ENCODE data around the gene TREX2. TPM values are rescaled to one million over a fixed set of nuclear protein-coding genes. Genes with fewer than 3 reads are reported as not detected.
A peak's percentile ranks its signal among the peaks of the same experiment; 100 is the strongest.

Gene TREX2
- total RNA-seq, 1 experiment from 2014 or later: 1.8 TPM

DNA sequence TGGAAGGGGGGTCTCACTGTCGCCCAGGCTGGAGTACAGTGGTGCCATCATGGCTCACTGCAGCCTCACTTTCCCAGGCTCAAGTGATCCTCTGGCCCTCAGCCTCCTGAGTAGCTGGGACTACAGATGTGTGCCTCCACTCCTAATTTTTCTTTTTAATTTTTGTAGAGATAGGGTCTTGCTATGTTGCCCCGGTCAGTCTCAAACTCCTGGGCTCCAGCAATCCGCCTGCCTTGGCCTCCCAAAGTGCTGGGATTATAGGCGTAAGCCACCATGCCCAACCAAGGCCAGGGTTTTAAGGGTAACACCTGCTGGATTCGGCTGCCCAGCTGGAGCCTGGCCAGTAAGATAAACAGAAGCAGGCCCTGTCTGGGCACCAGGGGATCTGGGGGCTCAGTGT is 3.4 kb downstream of the TREX2 start:
- Histone ChIP-seq H3K27me3 (ENCODE audit: control insufficient read depth, insufficient read depth, low read length) (no peaks in the 10 kb centered on the region), H3K36me3 (replicated peaks; ENCODE audit: control insufficient read depth, insufficient read depth, low read length) (no peaks in the 10 kb centered on the region), H3K4me3 (ENCODE audit: insufficient read depth, low read depth, low read length) (no peak overlapping the region)
- no peak for DNase-seq

DNA sequence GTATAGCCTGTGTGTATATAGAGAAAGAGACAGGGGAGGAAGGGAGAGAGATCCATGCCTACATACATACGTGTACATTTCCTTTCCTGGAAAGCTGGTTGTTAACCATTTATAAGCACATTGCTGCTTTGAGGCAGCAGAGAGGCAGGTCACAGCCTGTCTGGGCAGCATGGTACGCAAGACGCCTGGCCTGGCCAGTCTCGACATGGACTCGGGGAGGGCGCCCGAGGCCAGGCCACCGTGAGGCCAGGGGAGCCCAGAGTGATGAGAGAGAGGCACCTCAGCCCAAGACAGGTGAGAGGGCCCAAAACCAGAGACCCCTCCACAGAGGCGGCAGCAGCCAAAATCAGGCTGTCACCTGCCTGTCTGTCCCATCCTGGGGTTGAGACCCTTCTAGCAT is 3.9 kb downstream of the TREX2 start:
- DNase-seq: no peak
- no peaks in the 10 kb centered on the region for H3K27me3 ChIP-seq (ENCODE audit: control insufficient read depth, insufficient read depth, low read length)
- H3K4me3 ChIP-seq (ENCODE audit: insufficient read depth, low read depth, low read length): no peak overlapping the region
- no peaks in the 10 kb centered on the region for H3K36me3 ChIP-seq (replicated peaks; ENCODE audit: control insufficient read depth, insufficient read depth, low read length)

DNA sequence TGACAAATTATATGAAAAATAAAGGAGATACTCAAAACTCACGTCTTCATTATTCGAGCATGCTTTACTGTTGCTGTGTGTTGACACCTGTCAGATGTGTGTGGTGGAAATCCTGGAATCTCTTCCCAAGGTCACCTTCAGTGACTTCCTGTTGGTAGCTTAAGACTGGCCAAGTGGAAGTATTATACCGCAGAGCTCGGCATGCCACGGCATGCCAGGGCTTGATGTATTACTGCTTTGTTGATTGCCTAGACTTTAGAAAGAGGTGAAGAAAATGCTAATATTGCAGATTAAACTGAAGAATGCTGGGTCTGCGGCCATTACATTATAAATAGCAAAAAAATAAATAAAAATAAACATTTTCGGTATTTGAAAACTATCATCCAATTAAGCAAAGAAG is 4.6 kb downstream of the TREX2 start:
- Histone ChIP-seq H3K4me3 (ENCODE audit: insufficient read depth, low read depth, low read length) (no peak overlapping the region), H3K27me3 (ENCODE audit: control insufficient read depth, insufficient read depth, low read length) (no peaks in the 10 kb centered on the region), H3K36me3 (replicated peaks; ENCODE audit: control insufficient read depth, insufficient read depth, low read length) (no peaks in the 10 kb centered on the region)
- DNase-seq: no peak

GRCh38 chrX:153440556-153441135 is 5.2 kb downstream of the TREX2 start:
- Histone ChIP-seq H3K36me3 (replicated peaks; ENCODE audit: control insufficient read depth, insufficient read depth, low read length) (no peaks in the 10 kb centered on the region), H3K27me3 (ENCODE audit: control insufficient read depth, insufficient read depth, low read length) (no peaks in the 10 kb centered on the region)
- DNase-seq: no peak

GRCh38 chrX:153439977-153440376 is 5.9 kb downstream of the TREX2 start:
- Histone ChIP-seq H3K36me3 (replicated peaks; ENCODE audit: control insufficient read depth, insufficient read depth, low read length) (no peaks in the 10 kb centered on the region), H3K27me3 (ENCODE audit: control insufficient read depth, insufficient read depth, low read length) (no peaks in the 10 kb centered on the region), H3K4me3 (ENCODE audit: insufficient read depth, low read depth, low read length) (no peak overlapping the region)
- no peak for DNase-seq

More at GRCh38 chrX:153440556-153441135, 5.2 kb downstream of the TREX2 start:
- no peak overlapping the region for H3K4me3 ChIP-seq (ENCODE audit: insufficient read depth, low read depth, low read length)

- no peak overlapping the region for H3K4me3 ChIP-seq (ENCODE audit: insufficient read depth, low read depth, low read length)
- no peaks in the 10 kb centered on the region for H3K27me3 ChIP-seq (ENCODE audit: control insufficient read depth, insufficient read depth, low read length)
- peak; percentile 71 for DNase-seq
- H3K36me3 ChIP-seq (replicated peaks; ENCODE audit: control insufficient read depth, insufficient read depth, low read length): no peaks in the 10 kb centered on the region
Measured at GRCh38 chrX:153438532-153438931, 7.3 kb downstream of the TREX2 start.

- no peak overlapping the region for H3K4me3 ChIP-seq (ENCODE audit: insufficient read depth, low read depth, low read length)
- no peaks in the 10 kb centered on the region for H3K36me3 ChIP-seq (replicated peaks; ENCODE audit: control insufficient read depth, insufficient read depth, low read length)
- no peaks in the 10 kb centered on the region for H3K27me3 ChIP-seq (ENCODE audit: control insufficient read depth, insufficient read depth, low read length)
- no peak for DNase-seq
Measured at GRCh38 chrX:153435845-153436244, 10.0 kb downstream of the TREX2 start.

GRCh38 chrX:153434801-153435200 is 11.1 kb downstream of the TREX2 start:
- Histone ChIP-seq H3K36me3 (replicated peaks; ENCODE audit: control insufficient read depth, insufficient read depth, low read length) (no peaks in the 10 kb centered on the region), H3K27me3 (ENCODE audit: control insufficient read depth, insufficient read depth, low read length) (no peaks in the 10 kb centered on the region), H3K4me3 (ENCODE audit: insufficient read depth, low read depth, low read length) (no peak overlapping the region)
- DNase-seq: no peak

GRCh38 chrX:153433781-153434285 is 12.0 kb downstream of the TREX2 start:
- Histone ChIP-seq H3K36me3 (replicated peaks; ENCODE audit: control insufficient read depth, insufficient read depth, low read length) (no peaks in the 10 kb centered on the region), H3K27me3 (ENCODE audit: control insufficient read depth, insufficient read depth, low read length) (no peaks in the 10 kb centered on the region), H3K4me3 (ENCODE audit: insufficient read depth, low read depth, low read length) (no peak overlapping the region)
- DNase-seq: peak; percentile 39

GRCh38 chrX:153433161-153433680 is 12.6 kb downstream of the TREX2 start:
- H3K27me3 ChIP-seq (ENCODE audit: control insufficient read depth, insufficient read depth, low read length): no peaks in the 10 kb centered on the region

DNA sequence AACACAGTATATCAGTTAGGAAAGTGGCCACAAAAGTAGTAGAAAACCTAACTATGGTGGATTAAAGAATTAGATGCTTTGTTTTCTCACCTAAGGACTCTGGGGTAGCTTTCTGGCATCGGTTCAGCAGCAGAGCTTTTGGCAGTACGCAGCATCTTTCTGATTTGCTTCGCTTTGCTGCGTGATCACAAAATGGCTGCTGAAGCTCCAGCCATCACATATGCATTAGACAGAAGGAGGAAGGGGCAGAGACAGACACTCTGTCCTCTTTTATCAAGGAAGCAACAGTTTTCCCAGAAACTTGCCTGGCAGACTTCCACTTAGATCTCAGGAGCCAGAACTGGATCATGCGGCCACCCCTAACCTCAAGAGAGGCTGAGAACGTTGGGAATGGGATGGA is 15.1 kb downstream of the TREX2 start:
- Histone ChIP-seq H3K36me3 (replicated peaks; ENCODE audit: control insufficient read depth, insufficient read depth, low read length) (no peaks in the 10 kb centered on the region), H3K27me3 (ENCODE audit: control insufficient read depth, insufficient read depth, low read length) (no peaks in the 10 kb centered on the region), H3K4me3 (ENCODE audit: insufficient read depth, low read depth, low read length) (no peak overlapping the region)
- DNase-seq: no peak

More at GRCh38 chrX:153433161-153433680, 12.6 kb downstream of the TREX2 start:
- no peak for DNase-seq
- Histone ChIP-seq H3K4me3 (ENCODE audit: insufficient read depth, low read depth, low read length) (no peak overlapping the region), H3K36me3 (replicated peaks; ENCODE audit: control insufficient read depth, insufficient read depth, low read length) (no peaks in the 10 kb centered on the region)

DNA sequence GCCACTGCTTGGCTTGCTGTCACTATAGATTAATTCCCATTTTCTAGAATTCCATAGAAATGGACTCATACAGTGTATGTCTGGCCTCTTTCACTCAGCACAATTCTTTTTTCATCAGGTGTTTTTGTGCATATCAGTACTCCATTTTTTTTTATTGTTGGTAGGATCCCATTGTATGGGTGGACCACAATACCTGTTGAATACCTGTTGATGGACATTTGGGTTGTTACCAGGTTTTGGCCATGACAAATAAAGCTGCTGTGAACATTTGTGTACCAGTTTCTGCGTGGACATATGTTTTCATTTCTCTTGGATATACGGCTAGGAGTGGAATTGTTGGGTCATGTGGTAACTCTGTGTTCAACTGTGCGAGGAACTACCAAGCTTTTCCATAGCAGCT is 19.7 kb downstream of the TREX2 start:
- H3K36me3 ChIP-seq (replicated peaks; ENCODE audit: control insufficient read depth, insufficient read depth, low read length): no peaks in the 10 kb centered on the region
- no peak overlapping the region for H3K4me3 ChIP-seq (ENCODE audit: insufficient read depth, low read depth, low read length)
- DNase-seq: no peak
- no peaks in the 10 kb centered on the region for H3K27me3 ChIP-seq (ENCODE audit: control insufficient read depth, insufficient read depth, low read length)

- no peaks in the 10 kb centered on the region for H3K27me3 ChIP-seq (ENCODE audit: control insufficient read depth, insufficient read depth, low read length)
- no peak for DNase-seq
- no peak overlapping the region for H3K4me3 ChIP-seq (ENCODE audit: insufficient read depth, low read depth, low read length)
- H3K36me3 ChIP-seq (replicated peaks; ENCODE audit: control insufficient read depth, insufficient read depth, low read length): no peaks in the 10 kb centered on the region
Measured at GRCh38 chrX:153423652-153424051, 22.2 kb downstream of the TREX2 start.

GRCh38 chrX:153421856-153422255 is 24.0 kb downstream of the TREX2 start:
- H3K4me3 ChIP-seq (ENCODE audit: insufficient read depth, low read depth, low read length): no peak overlapping the region
- H3K27me3 ChIP-seq (ENCODE audit: control insufficient read depth, insufficient read depth, low read length): no peaks in the 10 kb centered on the region
- no peaks in the 10 kb centered on the region for H3K36me3 ChIP-seq (replicated peaks; ENCODE audit: control insufficient read depth, insufficient read depth, low read length)
- DNase-seq: no peak

DNA sequence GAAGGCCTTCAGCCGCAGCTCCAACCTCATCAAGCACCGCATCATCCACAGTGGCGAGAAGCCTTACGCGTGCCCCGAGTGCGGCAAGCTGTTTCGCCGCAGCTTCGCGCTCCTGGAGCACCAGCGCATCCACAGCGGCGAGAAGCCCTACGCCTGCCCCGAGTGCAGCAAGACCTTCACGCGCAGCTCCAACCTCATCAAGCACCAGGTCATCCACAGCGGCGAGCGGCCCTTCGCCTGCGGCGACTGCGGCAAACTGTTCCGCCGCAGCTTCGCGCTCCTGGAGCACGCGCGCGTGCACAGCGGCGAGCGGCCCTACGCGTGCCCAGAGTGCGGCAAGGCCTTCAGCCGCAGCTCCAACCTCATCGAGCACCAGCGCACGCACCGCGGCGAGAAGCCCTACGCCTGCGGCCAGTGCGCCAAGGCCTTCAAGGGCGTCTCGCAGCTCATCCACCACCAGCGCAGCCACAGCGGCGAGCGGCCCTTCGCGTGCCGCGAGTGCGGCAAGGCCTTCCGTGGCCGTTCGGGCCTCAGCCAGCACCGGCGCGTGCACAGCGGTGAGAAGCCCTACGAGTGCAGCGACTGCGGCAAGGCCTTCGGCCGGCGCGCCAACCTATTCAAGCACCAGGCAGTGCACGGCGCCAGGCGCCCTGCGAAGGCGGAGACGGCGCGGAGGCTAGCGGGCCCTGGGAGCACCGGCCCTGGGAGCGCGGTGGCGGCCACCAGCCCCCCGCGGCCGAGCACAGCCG is 24.8 kb downstream of the TREX2 start:
- Histone ChIP-seq H3K36me3 (replicated peaks; ENCODE audit: control insufficient read depth, insufficient read depth, low read length) (no peaks in the 10 kb centered on the region), H3K4me3 (ENCODE audit: insufficient read depth, low read depth, low read length) (no peak overlapping the region), H3K27me3 (ENCODE audit: control insufficient read depth, insufficient read depth, low read length) (no peaks in the 10 kb centered on the region)
- DNase-seq: no peak
